HTR-8/SVneo (cell line): ENCODE measurements around the gene RPS18.
A peak's percentile ranks its signal among the peaks of the same experiment; 100 is the strongest.
"Not testable (repeated sequence)": the region's sequence is repeated elsewhere in the genome, so short reads cannot be mapped to it uniquely, and the experiment has no call there.

Experiments
- DNase-seq: peaks from one replicate; pipeline ENCODE4 v3.0.0; 2011; ENCODE audit warnings: low spot score, mixed read lengths; ENCODE audit not compliant: insufficient read length
- FAIRE-seq: peaks from 2 replicates; lab custom pipeline; 2011; peaks lifted over from hg19 to GRCh38; lab: Jason Lieb, UNC

RPS18 gene

GRCh38 chr6:33271117-33271467 lies 783 bp upstream of the RPS18 start:
- DNase-seq, result no peak
- FAIRE-seq, result no peak

- DNase-seq (no peak), FAIRE-seq (no peak)
Observed at GRCh38 chr6:33272275-33273128, 627 bp downstream of the RPS18 start.

DNA sequence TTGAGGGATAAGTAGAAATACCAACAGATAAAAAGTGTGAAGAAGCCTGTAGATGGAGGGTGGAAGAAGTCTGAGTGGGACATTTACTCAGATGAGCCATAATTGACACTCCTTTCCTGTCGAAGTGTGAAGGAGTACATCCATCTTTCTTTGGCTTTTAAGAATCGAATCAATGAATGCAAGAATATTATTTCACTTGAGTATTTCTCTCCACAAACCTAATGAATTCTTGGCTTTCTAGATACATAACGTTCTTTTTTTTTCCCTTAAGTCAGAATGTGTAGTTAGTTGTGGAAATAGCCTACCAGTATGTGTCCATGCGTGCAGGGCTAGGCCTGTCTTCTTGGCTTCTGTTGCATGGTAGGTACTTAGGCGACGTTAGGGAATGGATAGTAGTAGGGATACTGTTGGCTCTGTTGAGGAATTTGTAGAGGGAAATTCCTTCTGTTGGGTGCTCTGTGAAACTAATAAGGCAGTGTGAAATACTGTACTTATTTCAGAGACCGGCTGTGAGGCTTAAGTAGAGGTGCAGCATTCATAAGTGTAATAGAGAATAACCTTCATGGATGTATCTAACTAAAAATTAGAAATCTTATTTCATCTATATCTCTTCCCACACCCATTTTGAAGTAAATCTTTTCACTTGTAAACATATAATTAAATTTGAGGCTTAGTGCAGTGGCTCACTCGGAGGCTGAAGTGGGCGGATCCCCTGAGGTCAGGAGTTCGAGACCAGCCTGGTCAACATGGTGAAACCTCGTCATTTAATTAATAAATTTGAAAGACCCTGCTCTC lies 1.5 kb downstream of the RPS18 start:
- no peak for DNase-seq
- FAIRE-seq, result no peak

DNA sequence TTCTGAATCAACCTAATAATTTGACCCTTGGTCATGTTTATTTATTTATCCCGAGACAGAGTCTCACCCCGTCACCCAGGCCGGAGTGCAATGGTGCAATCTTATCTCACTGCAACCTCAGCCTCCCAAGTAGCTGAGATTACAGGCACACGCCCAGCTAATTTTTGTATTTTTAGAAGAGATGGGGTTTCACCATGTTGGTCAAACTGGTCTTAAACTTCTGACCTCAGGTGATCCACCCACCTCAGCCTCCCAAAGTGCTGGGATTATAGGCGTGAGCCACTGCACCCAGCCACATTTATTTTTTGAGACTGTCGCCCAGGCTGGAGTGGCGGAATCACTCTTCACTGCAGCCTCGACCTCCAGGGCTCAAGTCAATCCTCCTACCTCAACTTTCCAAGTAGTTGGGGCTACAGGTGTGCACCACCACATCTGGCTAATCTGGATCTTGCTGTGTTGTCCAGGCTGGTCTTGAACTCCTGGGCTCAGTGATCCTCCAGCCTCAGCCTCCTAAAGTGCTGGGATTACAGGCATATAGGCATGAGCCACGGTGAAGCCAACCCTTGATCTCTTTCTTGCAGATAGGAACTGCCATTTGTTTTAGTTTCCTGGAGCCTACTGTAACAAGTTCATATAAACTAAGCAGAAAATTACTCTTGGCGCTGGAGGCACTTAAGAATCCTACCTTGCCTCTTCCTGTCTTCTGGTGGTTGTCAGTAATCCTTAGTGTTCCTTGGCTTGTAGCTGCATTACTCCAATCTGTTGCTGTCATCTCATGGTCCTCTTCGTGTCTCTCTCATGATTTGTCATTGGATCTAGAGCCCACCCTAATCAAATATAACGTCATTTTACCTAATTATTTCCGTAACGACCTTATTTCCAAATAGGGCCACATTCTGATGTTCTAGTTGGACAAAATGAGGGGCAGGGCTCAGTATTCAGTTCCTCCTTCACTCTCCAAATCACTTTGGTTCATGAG lies 2.3 kb downstream of the RPS18 start:
- DNase-seq, result no peak
- FAIRE-seq, result no peak

- DNase-seq, FAIRE-seq: not testable (repeated sequence)
Observed at GRCh38 chr6:33275795-33276580, 4.1 kb downstream of the RPS18 start.

GRCh38 chr6:33276581-33276863 lies 4.6 kb downstream of the RPS18 start:
- FAIRE-seq (no peak), DNase-seq (no peak)

DNA sequence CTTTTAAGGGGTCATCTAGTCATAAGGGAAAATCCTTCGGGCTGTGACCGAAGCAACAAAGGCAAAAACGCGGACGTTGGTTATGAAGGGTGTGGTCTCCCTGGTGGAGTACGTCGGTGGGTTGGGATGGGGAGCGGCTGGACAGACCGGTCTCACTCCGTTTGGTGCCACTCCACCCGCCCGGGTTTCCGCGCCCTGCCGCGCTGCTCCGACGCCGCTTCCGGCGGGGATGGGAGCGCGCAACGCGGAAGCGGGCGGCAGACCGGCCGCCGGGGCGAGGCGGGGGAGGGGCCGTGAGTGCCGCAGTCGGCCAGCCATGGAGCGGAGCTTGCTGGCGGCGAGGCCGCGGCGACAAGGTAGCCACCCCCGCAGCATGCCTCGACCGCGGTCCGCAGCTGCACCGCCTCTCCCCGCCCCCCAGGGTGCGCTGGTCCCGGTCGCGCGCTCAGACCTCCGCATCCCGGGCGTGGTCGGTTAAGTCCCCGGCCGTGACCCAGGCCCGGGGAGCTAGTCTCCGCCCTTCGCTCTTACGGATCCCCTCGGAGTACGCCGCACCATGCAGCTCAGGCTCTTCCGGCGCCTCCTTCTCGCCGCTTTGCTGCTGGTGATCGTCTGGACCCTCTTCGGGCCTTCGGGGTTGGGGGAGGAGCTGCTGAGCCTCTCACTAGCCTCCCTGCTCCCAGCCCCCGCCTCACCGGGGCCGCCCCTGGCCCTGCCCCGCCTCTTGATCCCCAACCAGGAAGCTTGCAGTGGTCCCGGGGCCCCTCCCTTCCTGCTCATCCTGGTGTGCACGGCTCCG lies 5.2 kb downstream of the RPS18 start, which contains the start of gene B3GALT4:
Gene B3GALT4, plus strand, starts transcription at position 260 of the 799 bp plus-strand sequence. Its CDS starts 297 bp downstream, at position 557.
- DNase-seq, result peak; percentile 39
- peak; percentile 87 for FAIRE-seq

DNA sequence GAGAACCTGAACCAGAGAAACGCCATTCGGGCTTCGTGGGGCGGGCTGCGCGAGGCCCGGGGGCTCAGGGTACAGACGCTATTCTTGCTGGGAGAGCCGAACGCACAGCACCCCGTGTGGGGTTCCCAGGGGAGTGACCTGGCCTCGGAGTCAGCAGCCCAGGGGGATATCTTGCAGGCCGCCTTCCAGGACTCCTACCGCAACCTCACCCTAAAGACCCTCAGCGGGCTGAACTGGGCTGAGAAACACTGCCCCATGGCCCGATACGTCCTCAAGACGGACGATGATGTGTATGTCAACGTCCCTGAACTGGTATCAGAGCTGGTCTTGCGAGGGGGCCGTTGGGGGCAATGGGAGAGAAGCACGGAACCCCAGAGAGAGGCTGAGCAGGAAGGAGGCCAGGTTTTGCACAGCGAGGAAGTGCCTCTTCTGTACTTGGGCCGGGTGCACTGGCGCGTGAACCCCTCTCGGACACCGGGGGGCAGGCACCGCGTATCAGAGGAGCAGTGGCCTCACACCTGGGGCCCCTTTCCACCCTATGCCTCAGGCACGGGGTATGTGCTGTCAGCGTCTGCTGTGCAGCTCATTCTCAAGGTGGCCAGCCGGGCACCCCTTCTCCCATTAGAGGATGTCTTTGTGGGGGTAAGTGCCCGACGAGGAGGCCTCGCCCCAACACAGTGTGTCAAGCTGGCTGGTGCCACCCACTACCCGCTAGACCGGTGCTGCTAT lies 6.0 kb downstream of the RPS18 start:
- no peak for FAIRE-seq
- no peak for DNase-seq

DNA sequence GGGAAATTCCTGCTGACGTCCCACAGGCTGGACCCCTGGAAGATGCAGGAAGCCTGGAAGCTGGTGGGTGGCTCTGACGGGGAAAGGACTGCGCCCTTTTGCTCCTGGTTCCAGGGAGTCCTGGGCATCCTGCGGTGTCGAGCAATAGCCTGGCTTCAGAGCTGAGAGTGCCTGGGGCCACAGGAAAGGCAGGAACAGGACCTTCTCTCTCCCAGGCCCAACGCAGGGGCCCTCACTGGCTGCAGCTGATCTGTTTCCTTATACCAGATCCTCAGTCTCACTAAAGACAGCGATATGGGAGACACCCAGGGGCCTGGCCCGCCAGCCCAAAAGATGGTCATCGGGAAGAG lies 6.5 kb downstream of the RPS18 start:
- DNase-seq (no peak), FAIRE-seq (no peak)

DNA sequence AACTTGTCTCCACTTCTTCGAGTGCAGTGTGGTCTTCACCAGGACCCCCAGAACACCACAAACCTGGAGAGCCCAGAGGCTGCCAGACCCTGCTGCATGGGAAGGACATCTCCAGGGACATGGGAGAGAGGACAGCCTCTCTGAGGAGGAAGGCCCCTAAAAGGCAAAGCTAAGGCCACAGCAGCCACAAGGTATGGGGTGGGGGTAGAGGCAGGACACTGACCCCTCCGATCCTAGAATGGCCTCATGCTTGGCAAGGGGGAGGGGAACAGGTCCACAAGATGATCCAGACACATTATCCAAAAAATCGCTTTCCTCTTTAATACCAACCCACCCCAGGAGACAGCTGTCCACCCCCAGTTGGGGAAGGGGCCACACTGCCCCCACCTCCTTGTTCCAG lies 6.9 kb downstream of the RPS18 start:
- DNase-seq (no peak), FAIRE-seq (no peak)

DNA sequence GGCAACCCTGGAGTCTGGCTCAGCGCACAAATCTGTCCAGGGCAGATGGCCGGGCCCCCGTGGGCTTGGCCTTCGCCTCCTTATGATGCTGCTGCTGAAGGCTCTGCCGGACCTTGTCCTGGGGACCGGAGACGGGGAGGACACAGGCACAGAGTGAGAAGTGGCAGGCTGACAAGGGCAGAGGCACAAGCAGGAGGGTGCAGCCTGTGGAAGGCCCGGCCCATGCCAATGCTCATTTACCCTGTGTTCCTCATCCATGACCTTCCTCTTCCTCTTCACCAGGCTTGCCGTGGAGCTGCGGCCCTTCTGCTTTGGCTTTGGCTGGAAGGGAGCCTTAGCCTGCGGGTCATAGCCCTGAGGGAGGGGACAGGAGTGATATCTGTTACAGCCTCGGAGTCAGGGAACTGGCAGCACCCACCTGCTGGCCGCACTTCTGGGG lies 7.4 kb downstream of the RPS18 start:
- DNase-seq, result no peak
- FAIRE-seq, result no peak

DNA sequence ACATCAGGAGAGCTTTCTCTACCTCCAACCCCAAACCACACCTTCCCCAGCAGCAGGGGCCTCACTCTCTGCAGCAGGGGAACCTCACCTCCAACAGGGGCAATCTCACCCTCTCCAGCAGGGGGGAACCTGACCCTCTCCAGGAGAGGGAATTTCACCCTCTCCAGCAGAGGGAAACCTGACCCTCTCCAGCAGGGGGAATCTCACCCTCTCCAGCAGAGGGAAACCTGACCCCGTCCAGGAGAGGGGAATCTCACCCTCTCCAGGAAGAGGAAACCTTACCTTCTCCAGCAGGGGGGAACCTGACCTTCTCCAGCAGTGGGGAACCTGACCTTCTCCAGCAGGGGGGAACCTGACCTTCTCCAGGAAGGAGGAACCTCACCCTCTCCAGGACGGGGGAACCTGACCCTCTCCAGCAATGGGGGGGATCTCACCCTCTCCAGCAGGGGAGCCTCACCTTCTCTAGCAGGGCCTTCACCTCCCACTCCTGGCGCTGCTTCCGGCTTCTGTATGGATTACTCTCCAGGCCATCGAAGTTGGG lies 8.2 kb downstream of the RPS18 start:
- FAIRE-seq, result peak; percentile 16
- DNase-seq, result peak; percentile 60

DNA sequence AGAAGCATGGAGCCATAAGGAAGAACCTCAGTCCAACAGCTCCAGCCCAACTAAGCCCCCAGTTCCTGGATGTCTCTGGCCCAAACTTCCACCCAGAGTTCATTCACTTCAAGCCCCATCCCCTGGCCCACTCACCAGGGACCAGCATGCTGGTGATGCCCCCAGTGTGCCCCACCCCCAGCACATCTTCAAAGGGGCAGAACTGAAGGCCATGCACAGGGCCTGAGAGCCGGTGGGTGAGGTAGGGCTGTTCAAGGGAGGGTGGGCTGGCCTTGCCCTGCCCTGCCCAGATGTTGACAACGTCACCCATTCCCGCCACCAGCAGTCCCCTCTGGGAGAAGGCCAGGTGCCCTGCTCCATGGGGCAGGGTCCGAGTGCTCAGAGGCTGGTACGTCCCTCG lies 8.7 kb downstream of the RPS18 start:
- DNase-seq, result no peak

GRCh38 chr6:33285214-33285613 lies 13.3 kb downstream of the RPS18 start:
- DNase-seq, FAIRE-seq: not testable (repeated sequence)

More for the DNA sequence above, 8.7 kb downstream of the RPS18 start:
- FAIRE-seq, result no peak

DNA sequence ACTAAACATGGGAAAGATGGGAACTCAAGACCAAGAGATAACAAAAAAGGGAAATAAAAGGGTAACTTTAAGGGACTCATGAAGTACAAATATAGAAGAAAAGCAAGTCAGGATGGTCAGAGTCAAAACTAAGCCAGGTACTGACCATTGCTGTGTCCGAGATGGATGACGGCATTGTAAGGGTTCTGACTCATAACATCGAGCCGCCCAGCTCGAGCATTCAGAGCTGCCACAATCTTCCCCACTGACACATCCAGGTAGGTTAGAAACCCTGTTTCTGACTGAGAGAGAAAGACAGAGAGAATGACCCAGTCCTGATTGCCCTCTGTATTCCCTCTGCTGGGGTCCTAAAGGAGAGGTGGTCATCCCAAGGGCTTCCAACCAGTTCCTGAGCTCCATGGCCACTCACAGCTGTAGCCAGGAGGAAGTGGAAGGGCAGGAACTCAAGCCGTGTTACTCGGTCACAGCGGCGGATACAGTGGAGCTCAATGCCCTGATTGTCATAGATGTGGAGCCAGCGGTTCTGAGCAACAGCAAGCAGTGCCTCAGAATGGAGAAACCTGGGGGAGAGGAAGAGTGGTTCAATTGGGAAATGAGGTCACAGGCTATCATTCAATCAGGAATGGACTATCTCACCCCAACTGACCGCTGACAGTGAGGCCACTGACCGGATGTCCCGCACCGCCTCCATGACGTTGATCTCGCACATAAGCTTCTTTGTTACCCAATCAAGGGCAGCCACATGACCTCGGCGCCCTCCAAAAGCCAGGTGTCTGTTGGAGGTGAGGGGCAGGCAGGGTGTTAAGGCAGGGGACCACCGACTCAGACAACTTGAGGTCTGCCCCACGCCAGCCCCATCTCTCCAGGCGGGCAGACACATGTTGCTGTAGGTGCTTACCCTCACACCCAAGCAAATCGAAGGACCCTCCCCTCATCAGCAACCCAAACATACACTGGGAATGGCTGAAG lies 15.4 kb downstream of the RPS18 start:
- DNase-seq, result no peak
- no peak for FAIRE-seq

DNA sequence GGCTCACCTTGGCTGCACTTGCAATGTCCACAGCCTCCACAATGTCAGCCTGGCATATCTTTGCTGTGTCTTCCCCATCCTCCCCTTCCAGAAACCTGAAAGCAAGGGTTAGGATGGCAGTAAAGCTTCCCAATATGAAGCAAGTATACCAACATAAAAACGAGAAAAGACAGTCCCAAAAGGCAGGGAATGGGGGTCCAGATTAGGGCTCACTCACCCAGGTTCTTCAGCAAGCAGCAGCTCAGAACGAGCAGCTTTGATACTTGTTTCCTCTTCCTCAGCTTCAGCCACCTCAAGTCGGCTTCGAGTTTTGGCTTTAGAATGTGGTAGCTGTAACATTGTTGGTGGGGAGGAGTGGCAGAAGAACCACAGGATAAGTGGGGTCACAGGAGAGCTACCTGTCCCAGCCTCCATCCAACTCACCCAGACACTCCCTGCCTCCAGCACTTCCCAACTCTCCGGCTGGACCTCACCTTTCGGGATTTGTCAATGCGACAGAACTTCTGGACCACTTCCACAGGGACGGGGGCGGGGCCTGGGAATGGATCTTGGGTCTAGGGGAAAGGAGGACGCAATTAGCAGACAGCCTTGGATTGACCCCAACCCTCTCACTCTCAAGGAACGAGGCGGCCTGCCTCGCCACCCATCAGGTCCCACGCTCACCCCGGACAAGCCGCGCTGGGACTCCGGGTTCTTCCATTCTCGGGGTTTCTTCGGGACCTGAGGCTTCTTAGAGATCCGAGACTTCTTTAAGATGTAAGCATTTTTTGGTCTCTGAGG lies 16.5 kb downstream of the RPS18 start:
- FAIRE-seq, result no peak
- no peak for DNase-seq
